HS-27A (cell line): ENCODE results near the gene STXBP1.
"Not testable (repeated sequence)": the region's sequence is repeated elsewhere in the genome, so short reads cannot be mapped to it uniquely, and the experiment has no call there.

Experiments
- DNase-seq: peaks from one replicate; pipeline ENCODE4 v3.0.0-alpha.2; 2012; ENCODE audit warnings: low read depth, missing footprints

STXBP1 gene

GRCh38 chr9:127611899-127612790 is at the start of gene STXBP1:
STXBP1 (plus strand) TSS chr9:127612277; CDS start chr9:127612404, 127 bp downstream.
- no peak for DNase-seq

- no peak for DNase-seq
These were observed 49.7 kb upstream of the STXBP1 start for GRCh38 chr9:127562279-127562796.

DNA sequence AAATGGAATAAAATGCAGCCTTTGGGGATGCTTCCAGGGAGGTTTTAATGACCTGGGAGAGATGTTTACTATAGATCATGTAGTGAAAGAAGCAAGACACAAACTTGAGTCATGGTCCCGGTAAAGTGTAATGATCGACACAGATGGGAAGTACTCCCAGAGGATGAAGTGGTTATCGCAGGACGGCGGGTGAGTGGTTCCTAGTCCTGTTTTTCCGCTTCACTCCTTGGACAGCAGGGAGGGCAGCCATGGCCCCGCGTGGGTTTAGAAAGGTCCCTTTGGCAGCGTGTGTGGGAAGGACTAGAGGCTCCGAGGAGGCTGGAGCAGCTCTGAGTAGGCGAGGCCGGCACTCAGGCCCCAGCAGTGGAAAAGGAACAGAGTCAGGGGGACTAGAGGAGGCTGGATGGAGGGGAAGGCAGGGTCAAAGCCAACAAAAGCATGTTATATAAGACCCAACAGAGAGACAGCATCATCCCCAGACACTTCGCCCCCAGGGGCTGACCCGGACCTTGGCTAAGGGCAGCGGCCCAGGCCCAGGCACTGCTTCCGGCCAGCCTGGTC is 49.2 kb upstream of the STXBP1 start:
- DNase-seq = no peak

DNA sequence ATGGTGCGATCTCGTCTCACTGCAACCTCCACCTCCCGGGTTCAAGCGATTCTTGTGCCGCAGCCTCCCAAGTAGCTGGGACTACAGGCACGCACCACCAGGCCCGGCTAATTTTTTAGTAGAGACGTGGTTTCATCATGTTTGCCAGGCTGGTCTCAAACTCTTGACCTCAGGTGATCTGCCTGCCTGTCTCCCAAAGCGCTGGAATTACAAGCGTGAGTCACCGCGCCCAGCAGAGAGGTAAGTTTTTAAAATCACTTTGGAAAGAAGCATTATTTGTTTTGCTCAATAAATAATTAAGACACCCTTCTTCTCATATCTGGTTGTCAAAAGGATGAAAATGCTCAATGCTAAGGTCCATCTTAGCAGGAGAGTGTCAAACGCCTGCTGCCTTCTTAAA is 48.5 kb upstream of the STXBP1 start:
- DNase-seq = no peak

GRCh38 chr9:127565231-127565630 is 46.8 kb upstream of the STXBP1 start:
- DNase-seq = no peak

- DNase-seq = no peak
These were observed 45.6 kb upstream of the STXBP1 start for GRCh38 chr9:127566351-127567001.

DNA sequence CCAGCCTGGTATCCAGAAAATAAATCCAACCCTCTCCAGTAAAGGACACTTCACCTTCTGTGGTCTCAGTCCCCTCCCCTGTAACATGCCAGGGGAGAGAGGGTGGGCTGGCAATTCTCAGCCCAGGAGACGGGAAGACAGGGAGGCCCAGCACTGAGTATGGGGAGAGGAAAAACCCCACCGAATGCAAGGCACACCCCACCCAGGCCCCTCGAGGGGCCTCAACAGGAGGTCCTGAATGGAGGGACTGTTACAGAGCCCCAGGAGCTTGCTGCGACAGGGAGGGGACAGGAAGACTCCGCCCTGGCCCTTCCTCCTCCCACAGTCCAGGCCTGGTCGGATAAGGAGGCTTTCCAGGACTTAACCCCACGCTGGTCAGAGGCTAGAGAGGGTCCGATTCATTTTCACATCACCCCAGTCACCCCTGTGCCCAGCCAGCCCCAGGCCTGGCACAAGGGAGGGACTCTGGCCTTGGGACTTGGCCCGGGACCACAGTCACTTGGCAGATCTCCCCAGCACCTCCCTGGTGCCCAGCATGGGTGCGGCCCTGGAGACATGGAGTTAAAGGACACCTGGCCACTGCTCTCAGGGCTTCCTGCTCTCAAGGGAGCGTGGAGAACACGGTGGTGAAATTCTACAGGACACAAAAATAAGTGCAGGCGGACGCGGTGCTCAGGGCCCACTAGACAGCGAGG is 44.9 kb upstream of the STXBP1 start:
- no peak for DNase-seq

GRCh38 chr9:127567730-127568617 is 44.1 kb upstream of the STXBP1 start:
- no peak for DNase-seq

DNA sequence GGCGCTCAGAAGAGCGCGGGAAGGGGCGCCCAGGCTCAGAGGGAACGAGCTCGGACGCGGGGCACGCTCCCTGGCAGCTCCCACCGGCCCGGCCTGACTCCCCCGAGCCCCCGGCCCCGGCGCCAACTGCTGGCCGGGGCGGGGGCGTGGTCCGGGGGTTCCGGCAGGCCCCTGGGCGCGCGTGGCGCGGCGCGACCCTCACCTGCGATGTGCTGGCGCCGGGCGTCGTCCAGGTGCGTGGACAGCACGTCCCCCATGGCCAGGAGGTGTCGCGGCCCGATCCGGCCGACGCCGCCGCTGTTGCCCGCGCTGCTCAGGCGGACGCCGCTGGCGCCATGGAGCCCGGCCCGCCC is 43.5 kb upstream of the STXBP1 start:
- no peak for DNase-seq

DNA sequence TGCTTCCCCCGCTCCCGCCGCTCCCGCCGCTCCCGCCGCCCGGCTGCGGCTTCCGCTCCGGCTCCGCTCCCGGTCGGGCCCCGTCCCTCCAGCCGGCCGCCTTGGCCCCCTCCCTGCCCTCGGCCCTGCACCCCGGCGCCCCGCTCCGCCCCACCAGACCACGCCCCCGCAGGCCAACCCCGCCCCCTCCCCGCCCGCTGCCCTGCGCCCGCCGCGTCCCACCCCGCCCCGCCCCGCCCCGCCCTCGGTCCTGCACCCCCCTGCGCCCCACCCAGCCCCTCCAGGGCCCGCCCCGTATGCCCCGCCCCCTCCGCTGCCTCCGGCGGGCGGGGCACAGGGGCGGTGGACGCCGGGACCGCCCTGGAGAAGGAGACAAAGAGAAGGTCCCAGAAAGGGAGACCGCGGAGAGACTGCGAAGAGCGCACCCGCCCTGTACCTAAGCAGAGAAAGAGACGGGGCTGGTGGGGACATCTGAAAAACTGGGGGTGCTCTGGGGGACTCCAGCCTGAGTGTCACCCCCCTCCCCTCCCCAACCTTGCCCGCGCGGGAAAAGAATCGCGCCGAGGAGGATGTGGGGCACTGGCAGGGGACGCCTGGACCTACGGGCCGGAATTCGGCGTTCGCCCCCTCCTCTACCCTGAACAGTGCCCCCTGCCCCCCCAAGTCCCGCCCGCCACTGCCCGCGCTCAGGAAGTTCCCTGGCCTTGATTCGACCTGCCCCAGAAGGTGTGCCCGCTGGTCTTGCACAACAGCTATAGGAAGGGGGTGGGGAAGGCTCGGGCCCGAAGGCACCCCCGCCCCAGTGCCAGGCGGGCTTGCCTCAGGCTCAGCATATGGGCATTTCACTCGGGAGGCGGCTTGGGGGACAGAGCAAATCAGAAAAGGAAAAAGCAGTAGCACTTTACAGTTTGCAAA is 42.8 kb upstream of the STXBP1 start:
- no peak for DNase-seq

DNA sequence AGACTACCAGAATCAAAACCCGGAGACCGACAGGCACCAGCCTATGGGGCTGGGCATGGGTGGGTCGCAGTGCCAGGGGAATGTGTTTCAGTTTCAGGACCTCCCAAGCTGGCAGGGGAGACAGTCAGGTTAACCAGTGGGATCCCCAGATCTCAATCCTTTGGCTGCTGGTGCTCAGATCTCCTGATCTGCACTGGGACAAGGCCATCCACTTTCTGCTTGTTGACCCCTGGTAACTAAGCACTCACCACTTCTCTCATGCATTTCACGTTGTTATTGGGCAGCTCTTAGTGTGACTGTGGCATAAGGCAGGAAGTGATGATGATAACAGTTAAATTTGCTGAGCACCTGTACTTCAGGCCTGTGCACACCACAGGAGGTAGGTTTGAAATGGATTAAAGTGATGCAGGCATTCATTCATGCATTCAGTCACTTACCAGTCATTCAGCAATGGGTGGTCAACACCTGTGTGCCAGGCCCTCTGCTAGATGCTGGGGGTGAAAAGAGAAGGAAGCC is 42.1 kb upstream of the STXBP1 start:
- DNase-seq = no peak

DNA sequence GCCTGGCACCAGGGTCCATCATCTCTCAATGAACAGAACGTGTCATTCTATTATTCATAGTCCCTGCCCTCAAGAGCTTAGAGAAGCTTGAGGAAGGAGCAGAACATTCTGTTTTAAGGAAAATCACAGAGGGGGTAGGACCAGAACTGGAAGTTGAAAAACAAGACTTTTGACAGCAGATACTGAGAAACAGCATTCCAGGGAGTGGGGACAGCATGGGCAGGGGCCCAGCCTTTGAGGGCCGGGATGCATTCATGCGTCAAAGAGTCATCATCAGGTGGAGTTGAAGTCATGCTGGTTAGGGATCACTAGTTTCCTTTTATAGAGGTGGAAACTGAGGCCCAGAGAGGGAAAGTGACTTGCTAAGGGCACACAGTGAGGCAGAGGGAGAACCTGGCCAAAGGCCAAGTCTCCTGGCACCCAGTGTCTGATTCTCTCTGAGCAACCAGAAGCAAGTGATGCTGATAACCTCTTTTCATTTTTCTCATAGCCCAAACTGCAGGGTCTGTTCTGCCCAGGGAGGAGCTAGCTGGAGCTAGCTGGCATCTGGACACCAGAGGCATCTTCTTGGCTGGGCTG is 41.5 kb upstream of the STXBP1 start:
- DNase-seq = no peak

GRCh38 chr9:127571971-127572370 is 40.1 kb upstream of the STXBP1 start:
- DNase-seq = no peak

GRCh38 chr9:127572961-127573721 is 38.9 kb upstream of the STXBP1 start:
- DNase-seq = no peak

- DNase-seq = no peak
These were observed 37.7 kb upstream of the STXBP1 start for GRCh38 chr9:127574072-127574993.

- no peak for DNase-seq
These were observed 36.0 kb upstream of the STXBP1 start for GRCh38 chr9:127575875-127576778.

- DNase-seq = not testable (repeated sequence)
These were observed 34.9 kb upstream of the STXBP1 start for GRCh38 chr9:127577194-127577593.
